NCI-H524 (cell line): ENCODE data around the gene NBDY.
"Not testable (repeated sequence)": the region's sequence is repeated elsewhere in the genome, so short reads cannot be mapped to it uniquely, and the experiment has no call there.

Experiments used
- DNase-seq, 2 experiments: peaks; one replicate each; lab custom pipeline; 2025; lab: John Stamatoyannopoulos, UW

The NBDY gene, protein sequence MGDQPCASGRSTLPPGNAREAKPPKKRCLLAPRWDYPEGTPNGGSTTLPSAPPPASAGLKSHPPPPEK

GRCh38 chrX:56729152-56729850 is at the start of gene NBDY:
Gene NBDY, plus strand, starts transcription at chrX:56729243. Its CDS starts 111 bp downstream, at chrX:56729354.
- peak; percentile 62 to 65 for DNase-seq

GRCh38 chrX:56704530-56704929 is 24.5 kb upstream of the NBDY start:
- DNase-seq = not testable (repeated sequence)

DNA sequence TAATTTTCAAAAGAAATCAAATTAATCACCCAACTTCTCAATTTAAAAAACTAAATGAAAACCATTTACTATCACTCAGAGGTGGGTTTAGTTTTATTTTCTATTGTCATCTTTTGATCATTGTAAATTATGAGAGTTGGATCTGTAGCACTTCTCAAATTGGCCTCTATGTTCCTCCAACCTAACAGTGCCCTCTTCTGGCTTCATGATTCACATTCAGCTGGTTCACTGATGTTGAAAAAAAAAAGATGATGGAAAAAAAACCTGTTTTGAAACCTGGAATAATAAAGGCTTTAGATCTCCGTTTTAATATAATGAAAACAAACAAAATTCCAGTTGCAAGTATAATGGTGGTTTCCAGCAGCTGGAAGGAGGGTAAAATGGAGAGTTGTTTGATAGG is 2.4 kb upstream of the NBDY start:
- DNase-seq = peak; percentile 15 to 61

- no peak for DNase-seq
Measured at GRCh38 chrX:56727531-56727930, 1.5 kb upstream of the NBDY start.

DNA sequence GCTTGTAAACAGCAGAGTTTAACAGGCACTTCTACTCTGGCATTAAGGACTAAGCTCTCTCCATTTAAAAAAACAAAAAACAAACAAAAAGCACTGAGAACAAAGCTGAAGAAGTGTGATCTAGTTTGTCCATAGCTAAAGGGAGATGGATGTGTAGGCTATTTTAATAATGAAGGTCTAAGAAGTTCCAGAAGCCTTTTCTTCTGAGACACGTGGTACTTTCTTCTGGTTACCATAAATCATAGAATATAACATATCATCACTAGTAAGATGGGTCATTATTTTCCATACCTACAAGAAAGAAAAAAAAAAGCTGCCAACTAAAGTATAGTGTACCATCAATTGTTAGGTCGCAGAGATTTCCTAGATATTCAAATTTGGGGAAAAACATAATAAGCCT is 722 bp upstream of the NBDY start:
- DNase-seq = peak in 1 of 2 experiments; percentile 51

DNA sequence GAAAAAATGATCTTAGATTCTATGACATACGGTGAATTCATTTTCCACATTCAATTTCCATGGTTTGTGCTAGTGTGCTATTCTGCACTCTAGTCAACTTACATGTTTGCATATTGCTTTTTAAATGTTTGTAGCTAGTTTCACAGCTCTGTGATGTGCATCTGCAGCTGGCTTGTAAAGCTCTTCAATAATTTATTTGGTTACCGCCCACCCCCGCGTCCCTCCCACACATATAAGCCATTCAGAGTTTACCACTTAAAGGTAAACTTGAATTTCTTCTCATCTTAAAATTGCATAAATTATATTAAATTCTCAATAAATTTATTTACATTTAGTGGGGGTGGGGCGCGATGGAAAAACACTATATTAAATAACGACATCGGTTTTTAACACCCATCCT is 291 bp upstream of the NBDY start:
- peak; percentile 51 to 55 for DNase-seq

DNA sequence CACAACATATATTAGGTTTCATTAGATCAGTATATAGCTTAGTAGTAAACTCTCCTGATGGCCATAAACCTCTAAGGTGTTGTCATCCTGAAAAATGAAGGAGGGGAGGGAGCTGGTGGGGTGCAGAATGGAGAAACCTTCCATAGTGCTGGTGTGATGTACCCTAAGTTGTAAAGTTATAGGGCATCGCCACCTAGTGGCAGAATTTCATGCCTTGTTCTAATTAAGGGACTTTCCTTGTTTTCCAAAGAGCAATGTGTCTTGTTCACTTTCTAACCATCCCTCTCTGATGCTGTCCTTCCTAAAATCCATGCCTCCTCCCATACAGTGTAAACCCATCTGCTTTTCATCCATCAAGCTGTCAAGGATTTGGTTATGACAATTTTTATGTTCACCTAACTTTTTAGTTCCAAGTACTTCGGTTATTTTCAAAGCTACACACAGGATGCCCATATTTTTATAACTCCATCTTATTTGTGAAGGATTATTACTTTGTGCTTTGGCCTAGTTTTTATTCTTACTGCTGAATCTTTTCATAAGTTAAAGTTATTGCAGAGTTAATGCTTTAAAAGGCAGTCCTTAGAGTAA is 4.5 kb downstream of the NBDY start:
- DNase-seq = peak; percentile 12 to 65

DNA sequence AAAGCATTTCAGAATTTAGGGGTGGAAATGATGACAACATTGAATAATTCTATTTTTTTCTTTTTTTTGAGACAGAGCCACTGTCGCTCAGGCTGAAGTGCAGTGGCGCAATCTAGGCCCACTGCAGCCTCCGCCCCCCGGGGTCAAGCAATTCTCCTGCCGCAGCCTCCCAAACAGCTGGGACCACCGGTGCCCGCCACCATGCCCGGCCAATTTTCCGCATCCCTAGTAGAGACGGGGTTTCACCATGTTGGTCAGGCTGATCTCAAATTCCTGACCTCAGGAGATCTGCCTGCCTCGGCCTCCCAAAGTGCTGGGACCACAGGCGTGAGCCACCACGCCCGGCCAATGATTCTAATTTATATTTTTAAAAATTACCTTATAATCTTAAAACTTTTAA is 7.2 kb downstream of the NBDY start:
- DNase-seq = no peak

DNA sequence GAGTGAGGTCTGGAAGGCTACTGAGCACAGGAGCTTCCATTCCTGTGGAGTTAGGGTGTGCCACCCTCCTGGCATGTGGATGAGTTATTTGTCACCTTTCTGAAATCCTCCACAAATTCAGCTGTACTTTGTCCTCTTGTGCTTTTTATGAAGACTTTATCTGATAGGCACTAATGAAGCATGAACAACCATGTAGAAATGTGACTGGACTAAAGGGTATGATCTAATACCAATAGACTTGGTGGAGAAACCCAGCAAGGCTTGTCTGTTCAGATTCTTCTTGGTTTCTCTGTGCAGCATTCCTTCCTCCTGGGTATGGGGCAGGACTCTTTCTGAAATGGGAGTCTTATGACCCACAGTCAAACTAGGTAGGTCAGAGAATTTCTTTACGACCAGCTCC is 9.6 kb downstream of the NBDY start:
- DNase-seq = no peak

DNA sequence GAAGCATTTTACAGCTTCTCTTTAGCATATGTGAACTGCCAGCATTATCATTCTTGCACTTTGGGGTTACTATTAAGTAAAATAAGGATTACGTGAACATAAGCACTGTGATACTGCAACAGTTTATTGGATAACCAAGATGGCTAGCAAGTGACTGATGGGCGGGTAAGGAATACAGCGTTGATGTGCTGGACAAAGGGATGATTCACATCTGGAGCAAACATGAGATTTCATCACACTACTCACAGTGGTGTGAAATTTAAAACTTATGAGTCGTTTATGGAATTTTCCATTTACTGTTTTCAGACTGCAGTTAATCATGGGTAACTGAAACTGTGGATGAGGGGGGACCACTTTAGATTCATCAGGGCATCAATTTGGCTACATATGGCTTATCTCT is 16.0 kb downstream of the NBDY start:
- DNase-seq = no peak

- DNase-seq = no peak
Measured at GRCh38 chrX:56746996-56747395, 18.0 kb downstream of the NBDY start.

DNA sequence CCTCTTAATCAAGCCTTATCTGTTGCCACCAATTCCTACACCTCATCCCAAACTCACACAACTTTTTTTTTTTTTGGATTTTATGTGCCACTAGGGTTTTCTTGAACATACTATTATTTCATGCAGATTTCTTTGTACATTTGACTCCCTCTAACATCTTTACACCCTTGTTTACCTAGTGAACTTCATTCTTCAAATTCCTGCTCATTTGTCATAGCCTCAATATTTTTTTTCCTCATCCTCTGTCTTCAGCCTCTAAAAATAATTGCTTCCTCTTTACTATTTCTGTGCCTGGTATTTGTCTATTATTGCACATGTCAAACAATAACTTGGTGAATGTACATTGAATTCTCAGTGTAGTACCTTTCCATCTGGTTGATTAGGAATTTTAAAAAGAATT is 22.0 kb downstream of the NBDY start:
- DNase-seq = no peak

DNA sequence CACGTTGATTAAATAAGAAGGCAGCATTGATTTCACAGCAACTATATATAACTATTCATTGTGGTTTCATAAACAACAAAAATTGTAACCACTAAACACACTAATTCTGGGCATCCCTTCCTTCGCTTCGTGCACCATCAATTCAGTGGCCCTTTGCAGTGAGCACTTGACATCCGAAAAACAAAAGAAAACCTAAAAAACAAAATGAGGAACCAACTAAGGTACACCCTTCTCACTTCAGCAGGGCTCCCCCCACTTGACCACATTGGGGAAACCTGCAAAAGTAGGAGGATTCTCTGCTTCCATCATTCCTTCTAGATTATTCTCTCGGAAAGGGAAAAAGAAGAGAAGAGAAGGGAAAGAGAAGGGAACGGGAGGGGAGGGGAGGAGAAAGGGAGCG is 28.3 kb downstream of the NBDY start:
- no peak for DNase-seq

DNA sequence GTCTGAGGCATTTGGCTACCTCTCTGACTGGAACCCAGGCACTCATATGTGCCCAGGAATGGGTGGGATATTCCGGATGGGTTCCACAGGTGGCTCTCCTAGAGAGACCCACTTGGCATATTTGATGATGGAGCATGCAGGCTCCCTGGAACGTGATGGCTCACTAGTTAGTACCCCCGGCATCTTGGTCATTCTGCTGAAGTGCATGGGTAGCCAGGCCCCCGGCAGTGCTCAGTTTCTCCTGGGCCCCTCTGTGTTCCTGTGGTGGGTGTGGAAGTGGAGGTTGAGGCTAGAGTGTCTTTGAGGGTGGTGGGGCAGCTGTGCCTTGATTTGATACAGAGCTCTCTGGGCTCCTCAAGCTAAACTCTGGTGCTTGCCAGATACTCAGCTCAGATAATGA is 29.4 kb downstream of the NBDY start:
- no peak for DNase-seq

- no peak for DNase-seq
Measured at GRCh38 chrX:56759736-56760409, 30.8 kb downstream of the NBDY start.

DNA sequence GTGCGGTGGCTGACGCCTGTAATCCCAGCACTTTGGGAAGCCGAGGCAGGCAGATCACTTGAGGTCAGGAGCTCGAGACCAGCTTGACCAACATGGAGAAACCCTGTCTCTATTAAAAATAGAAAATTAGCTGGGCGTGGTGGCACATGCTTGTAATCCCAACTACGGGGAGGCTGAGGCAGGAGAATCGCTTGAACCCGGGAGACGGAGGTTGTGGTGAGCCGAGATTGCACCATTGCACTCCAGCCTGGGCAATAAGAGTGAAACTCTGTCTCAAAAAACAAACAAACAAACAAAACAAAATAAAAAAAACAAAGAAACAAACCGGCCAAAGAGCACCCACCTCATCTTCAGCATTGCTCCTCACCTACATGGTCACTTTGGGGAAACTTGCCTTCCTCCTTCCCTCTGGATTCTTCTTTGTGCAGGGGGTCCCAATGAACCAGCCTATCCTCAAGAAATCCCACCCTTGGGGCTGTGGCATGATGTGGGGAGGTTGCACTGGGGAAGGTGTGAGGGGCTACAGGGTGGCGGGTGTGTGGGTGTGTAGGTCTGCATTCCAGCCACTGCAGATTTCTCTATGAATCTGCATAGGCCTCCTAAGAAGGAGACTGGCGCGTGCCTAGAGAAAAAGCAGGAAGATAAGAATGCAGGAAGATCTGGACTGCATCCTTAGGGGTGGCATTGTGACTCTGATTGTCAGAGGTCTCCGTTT is 31.5 kb downstream of the NBDY start:
- DNase-seq = not testable (repeated sequence)

DNA sequence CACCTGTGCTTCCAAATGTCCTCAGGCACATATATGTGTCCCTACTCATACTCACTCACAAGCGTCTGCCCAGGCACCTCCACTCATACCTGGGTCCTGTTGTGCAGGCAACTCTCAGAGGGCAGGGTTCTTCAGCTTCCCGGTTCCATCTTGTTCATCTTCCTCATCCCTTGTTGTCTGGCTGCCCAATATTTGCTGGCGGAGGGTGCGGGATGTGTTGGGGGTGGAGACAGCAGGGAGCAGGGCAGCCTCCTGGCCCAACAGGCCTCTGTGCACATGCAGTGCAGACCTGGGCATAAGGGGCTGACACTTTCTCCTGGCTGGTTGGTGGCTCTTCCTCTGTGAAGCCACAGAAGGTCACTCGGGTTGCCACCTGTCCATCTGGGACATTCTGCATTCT is 32.1 kb downstream of the NBDY start:
- no peak for DNase-seq

DNA sequence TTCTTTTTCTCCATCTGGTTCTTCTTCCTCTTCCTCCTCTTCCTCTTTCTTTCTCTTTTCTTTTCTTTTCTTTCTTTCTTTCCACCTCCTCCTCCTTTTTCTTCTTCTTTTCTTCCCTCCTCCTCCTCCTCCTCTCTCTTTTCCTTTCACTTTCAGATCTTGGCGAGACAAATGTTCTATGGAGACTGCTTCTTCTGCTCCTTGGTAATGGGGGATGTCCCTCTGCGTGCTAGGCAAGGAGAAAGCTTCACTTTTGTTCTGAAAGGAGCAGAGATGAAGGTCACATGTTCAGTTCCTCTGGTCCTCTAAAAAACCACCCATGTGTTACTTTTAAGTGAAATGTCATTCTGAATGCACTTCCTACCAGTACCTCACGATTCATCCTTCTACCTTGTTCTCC is 33.2 kb downstream of the NBDY start:
- no peak for DNase-seq

DNA sequence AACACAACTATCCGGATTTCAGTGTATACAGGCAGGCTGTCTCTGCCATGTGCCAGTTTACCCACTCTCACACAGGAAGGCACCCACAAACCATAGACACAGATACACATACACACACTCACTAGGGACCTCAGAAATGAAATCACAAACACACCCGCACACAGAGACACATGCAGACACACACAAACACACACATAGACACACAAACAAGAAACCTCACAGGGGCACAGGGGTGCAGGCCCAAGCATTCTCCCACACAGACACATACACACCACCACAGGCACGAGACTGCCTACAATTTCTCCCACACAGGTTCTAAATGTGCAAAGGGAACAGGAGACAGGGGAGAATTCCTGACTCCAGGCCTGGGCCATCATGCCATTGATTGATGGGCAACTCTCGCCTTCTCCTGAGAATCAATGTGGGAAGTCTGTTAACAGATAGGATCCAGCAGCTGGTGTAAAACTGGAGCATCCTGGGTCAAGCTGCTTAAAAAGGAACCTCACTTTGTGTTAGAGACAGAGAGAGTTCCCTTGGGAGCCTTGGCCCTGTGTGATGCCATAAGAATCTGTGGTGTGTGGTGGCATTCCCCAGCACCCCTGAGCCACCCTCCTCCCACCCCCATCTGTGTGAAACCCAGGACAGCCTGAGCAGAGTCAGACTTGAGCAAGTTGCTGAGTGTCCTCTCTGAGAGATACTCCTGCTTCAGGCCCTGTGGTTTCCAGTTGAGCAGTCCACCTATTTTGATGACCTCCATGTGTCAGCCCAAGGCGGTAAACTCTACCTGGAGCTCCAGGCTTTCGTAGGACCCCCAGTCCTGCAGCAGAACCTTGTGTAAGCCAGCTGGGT is 33.9 kb downstream of the NBDY start:
- DNase-seq = no peak

GRCh38 chrX:56763556-56764152 is 34.6 kb downstream of the NBDY start:
- DNase-seq = no peak
